ENCODE measurements around the gene CTIF.

The CTIF gene

DNA sequence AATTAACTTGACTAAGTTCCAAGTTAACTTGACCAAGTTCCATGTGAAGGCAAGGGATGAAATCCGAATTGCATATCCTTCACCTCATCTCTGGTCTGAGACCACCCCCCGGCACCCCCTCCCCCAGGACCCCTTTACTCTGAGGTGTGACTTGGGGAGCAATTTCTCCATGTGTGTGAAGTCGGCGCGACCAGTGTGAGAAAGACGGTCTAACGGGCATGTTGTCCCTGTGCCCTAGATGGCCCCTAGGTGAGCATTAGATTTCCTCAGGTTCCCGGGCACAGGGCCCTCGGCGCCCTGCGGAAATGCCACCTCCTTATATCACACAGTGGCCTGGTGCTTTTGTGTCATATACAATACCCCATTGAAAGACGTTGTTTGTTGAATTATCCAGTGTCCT is 137.1 kb downstream of the CTIF start:
- no peak for DNase-seq (ENCODE audit: low read depth in 1 of 2, low spot score in 1 of 2)

DNA sequence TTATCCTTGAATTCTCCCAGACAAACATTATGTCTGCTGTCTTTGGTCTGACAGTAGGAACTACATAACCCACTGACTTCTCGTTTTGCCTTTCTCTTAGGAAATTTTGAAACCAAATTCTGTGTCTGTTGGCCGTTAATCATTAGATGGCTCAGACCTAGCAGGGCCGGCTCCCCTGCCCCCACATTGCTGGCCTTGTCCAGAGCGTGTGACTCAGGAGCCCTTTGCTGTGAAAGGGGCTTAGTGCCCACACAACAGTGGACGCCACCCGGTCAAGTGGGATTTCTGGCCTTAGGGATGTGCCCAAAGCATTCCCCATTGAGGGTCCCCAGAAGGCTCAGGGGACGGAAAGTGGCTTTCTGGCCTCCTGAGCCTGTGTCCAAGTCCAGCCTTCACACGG is 137.5 kb downstream of the CTIF start:
- no peak for DNase-seq (ENCODE audit: low read depth in 1 of 2, low spot score in 1 of 2)

DNA sequence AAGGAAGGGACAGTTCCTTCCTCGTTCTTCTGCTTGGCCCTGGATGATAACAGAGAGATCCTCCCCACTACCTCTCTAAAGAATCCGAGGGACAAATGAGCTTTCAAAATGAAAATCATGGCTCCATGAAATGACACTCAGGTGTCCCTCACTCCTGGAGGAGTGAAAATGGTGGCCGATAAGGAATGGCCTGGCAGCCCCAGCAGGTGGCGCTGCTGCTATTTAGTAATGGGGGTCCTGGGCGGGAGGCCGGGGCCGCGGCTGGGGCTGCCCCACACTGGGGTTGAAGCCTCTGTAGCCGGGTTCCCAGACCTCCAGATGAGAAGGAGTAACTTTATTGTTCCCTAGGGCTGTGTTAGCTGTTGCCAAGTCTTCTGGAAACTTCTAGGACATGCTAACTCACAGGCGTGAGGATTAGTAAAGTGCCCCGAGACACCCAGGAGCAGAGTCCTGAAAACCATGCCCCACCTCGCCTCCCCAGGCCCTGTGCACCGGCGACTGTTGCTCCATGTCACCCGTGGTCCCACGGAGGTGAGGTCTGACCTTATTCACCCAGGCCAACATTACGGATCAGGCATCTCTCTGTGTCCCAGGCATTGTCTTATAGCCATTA is 138.0 kb downstream of the CTIF start:
- peak; percentile 30 to 37 for DNase-seq (ENCODE audit: low read depth in 1 of 2, low spot score in 1 of 2)

DNA sequence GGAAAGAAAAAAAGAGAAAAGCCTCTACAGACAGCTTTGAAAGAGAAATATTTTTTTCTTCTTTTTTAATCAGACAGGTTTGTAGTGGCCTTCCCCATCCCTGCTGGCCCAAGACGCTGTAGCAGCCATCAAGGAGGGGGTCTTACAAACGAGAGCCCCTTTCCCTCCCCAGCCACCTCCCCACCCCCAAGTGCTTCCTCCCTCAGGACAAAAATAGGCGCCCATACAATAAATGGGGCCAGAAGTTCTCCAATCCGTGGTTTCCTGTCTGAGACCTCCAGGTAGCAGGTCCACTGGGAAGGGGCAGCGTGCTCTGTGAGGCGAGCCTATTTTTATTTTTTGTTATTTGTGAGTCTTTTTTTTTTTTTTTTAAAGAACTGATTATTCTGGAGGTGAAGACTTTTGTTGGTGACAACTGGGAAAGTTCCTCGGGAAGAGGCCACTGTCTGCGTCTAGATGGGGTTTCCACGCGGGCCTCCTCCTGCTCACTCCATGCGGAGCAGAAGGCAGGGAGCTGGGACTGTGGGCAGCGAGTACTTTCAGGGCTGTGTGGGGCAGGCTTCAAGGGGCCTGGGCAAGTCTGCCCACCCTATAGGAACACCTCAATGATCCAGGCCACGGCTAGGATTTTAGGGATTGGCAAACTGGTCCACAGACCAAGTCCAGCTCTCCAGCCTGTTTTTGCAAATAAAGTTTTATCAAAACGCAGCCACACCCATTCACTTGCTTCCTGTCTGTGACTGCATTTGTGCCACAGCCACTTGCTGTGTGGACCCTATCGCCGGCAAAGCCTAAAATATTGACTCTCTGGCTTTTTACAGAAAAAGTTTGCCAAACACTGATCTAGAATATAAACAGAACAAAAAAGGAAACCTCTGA is 139.6 kb downstream of the CTIF start:
- DNase-seq (ENCODE audit: low read depth in 1 of 2, low spot score in 1 of 2) = no peak

- no peak for DNase-seq (ENCODE audit: low read depth in 1 of 2, low spot score in 1 of 2)
These were observed 140.4 kb downstream of the CTIF start for GRCh38 chr18:48679236-48679635.

DNA sequence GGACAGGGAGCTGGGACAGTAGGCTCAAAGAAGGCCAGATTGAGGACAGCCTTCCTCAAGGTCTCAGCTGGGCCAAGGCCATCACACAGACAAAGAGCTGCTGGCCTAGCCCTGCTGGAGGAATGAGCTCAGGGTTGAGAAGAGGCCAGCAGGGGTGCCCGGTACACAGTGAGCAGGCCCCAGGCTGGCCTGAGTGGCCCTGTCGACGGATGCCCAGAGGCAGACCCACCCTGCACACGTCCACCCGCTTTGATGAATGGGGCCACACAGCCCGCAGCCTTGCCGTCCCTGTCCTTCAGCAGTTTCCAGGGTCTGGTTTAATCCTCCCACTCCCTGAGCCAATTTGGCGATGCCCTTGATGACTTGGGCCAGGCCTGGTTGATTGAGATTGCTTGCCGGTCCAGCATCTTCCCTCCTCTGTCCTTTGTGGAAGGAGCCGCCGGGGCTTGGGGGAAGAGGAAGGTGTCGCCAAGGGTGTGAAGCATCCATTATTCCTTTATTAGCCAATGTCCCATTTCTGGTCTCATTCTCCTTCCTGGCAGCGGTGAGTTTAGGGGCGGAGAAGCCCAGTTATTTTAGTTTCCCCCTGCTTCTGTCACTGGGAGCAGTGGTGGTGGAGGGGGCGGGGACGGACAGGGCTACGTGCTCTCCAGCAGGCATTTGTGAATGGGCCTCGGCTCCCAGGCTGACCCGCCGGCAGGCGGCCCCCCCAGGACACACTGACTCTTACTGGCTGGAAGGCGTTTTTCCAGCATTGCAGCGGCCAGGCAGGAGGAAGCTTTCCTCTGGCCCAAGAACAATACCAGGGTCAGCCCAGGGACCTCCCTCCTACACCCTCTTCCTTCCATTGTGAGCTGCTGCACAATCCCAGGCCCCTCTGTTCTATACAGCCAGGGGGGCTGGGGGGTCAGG is 141.8 kb downstream of the CTIF start:
- no peak for DNase-seq (ENCODE audit: low read depth in 1 of 2, low spot score in 1 of 2)

GRCh38 chr18:48682768-48683167 is 143.9 kb downstream of the CTIF start:
- no peak for DNase-seq (ENCODE audit: low read depth in 1 of 2, low spot score in 1 of 2)

GRCh38 chr18:48683197-48683596 is 144.4 kb downstream of the CTIF start:
- DNase-seq (ENCODE audit: low read depth in 1 of 2, low spot score in 1 of 2) = no peak

GRCh38 chr18:48683661-48684060 is 144.8 kb downstream of the CTIF start:
- no peak for DNase-seq (ENCODE audit: low read depth in 1 of 2, low spot score in 1 of 2)

DNA sequence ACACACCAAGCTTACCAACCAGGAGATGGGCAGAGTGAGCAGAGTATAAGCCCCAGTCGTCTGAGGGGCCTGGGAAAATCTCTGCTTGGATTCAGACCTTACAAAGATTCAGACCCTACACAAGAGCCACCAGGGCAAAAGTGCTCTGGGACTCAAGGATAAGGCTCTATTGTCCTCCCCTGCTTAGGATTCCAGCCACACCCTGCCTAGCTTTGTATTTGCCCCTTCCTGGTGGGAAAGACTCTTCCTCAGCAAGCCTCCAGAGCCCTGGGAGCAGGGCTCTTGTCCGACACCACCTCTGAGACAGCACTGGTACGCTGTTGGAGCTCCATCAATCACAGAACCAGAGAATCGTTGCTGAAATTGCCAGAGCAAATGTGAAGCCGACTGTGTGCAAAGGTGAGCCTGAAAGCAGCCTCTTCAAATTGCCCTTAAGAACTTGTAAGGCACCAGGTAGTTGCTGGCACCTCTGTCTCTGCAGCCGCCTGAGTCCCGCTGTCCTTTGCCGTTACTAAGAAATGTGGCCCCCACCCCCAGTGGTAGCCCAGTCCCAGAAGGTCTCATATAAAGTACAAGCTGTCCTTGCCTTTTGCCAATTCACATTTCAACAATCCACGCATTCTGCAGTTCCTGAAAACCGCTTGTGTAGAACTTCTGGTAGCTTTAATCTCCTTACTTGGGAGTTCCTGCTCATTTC is 148.7 kb downstream of the CTIF start:
- DNase-seq (ENCODE audit: low read depth in 1 of 2, low spot score in 1 of 2) = no peak

DNA sequence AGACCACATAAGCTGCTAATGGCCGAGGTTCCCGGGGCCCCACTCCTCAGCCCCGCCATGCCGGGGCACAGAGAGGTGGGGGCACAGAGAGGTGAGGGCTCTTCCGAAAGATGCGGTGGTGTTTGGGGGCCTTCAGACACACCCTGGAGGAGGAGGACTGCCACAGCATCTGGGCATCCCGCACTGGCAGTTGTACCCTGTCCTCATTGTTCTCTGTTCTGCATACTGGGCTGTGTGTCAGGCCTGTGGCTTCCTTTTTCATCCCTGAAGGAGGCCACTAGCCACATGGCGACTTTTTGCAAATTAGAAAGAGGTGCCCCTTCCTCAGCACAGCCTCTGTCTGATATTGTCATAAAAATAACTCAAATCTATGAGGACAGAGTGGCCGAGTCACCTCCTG is 150.1 kb downstream of the CTIF start:
- DNase-seq (ENCODE audit: low read depth in 1 of 2, low spot score in 1 of 2) = no peak

GRCh38 chr18:48689548-48689947 is 150.7 kb downstream of the CTIF start:
- DNase-seq (ENCODE audit: low read depth in 1 of 2, low spot score in 1 of 2) = no peak

GRCh38 chr18:48690494-48690893 is 151.7 kb downstream of the CTIF start:
- no peak for DNase-seq (ENCODE audit: low read depth in 1 of 2, low spot score in 1 of 2)

DNA sequence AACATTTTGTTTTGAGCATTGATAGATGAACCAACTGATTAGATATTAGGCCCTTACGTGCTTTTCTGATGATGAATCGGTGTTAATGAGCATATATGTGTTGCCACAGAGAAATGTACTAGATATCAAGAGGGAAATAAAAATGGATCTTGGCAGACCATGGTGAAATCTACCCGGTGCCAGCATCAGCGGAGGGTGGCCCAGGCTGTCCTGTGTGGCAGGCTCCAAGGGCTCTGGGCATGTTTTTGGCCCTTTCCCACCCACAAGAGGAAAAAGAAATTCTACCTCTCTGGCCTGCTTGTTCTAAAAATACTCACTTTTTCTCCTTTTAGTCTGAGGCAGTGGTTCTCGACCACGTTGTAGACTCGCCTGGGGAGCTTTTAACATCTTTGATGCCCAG is 154.2 kb downstream of the CTIF start:
- DNase-seq (ENCODE audit: low read depth in 1 of 2, low spot score in 1 of 2) = no peak

GRCh38 chr18:48693625-48694262 is 154.9 kb downstream of the CTIF start:
- DNase-seq (ENCODE audit: low read depth in 1 of 2, low spot score in 1 of 2) = no peak

- no peak for DNase-seq (ENCODE audit: low read depth in 1 of 2, low spot score in 1 of 2)
These were observed 155.5 kb downstream of the CTIF start for GRCh38 chr18:48694295-48694694.

DNA sequence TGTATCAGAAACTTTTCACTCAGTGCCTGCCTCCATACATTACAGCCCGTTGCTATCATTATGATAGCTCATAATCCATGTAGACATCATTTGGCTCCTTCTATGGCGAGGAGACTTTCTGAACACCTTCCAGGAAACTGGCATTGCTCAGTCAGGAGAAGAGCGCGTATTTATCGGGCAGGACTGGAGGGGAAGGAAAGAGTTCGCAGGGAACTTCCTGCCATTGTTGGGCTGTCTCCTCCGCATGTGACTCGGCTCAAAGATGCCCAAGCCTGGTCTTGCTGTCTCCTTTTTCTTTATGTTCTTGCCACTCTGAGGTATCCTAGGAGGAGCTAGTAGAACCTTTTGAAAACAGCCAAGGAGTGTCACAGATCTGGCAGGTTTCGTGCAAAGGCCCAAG is 156.8 kb downstream of the CTIF start:
- no peak for DNase-seq (ENCODE audit: low read depth in 1 of 2, low spot score in 1 of 2)

GRCh38 chr18:48696218-48696617 is 157.4 kb downstream of the CTIF start:
- no peak for DNase-seq (ENCODE audit: low read depth in 1 of 2, low spot score in 1 of 2)

DNA sequence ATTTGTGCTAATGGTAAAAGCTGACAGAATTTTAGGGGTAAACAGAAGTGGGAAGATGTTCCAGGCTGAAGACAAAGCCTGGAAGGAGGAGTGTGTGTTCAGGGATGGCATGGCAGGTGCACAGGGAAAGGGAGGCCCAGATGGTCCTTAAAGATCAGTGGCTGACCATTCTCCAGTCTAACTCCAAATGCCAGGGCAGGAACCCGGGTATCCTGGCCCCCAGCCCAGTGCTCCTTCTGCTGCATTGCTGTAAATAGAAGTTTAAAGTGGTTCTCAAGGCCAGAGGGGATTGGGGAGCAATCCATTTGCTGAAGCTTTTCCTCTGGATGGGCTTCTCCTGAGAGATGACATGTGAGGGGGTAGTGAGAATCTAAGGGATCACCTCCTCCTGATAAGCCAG is 158.6 kb downstream of the CTIF start:
- no peak for DNase-seq (ENCODE audit: low read depth in 1 of 2, low spot score in 1 of 2)

DNA sequence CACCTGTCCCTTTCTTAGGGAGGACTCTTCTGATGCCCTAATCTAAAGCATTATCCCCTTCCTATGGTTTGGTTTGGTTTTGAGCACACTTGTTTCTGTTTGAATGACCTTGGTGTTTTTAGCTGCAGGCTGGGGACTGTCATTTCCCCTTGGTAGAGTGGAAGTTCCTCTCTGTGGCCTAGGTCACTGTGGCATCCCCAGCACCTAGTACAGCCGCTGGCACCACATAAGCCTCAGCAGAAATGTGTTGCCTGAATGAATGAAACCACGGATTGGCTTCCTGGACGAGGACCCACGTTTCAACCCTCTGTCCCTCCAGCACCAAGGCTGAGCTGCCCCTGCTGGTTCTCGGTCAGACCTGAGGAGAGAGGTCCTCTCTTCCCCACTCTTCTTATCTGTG is 159.9 kb downstream of the CTIF start:
- DNase-seq (ENCODE audit: low read depth in 1 of 2, low spot score in 1 of 2) = no peak

DNA sequence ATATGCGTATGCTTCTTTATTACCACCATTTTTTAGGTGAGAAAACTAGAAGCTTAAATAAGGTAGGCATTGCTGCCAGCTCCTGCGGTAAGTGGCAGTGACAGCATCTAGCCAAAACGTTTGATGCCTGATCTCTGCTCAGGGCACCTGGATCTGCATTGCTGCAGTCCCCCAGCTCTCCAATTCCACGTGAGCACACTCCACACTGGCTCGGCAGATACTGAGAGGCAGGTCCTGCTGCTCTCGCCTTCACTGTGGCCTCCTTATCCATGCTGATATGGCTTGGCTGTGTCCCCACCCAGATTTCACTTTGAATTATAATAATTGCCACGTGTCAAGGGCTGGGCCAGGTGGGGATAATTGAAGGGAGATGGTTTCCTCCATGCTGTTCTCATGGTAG is 160.9 kb downstream of the CTIF start:
- no peak for DNase-seq (ENCODE audit: low read depth in 1 of 2, low spot score in 1 of 2)
